Measurements from ENCODE around the gene XYLT1.

The XYLT1 gene

GRCh38 chr16:17454162-17454730 is 16.5 kb downstream of the XYLT1 start:
- H4K20me1 ChIP-seq (ENCODE audit: insufficient read depth, low read length, poor library complexity, severe bottlenecking) = peaks cover 85% of the 10 kb centered on the region
- TF ChIP-seq CTCF (conservative IDR thresholded peaks at IDR 0.05; ENCODE audit: low read length) = no peak
- TF ChIP-seq EZH2phosphoT487 (IDR thresholded peaks at IDR 0.05; ENCODE audit: borderline replicate concordance) = no peak

GRCh38 chr16:17453364-17454038 is 17.3 kb downstream of the XYLT1 start:
- no peaks in the 10 kb centered on the region for H3F3A ChIP-seq (ENCODE audit: low read depth)
- H3K36me3 ChIP-seq (ENCODE audit: insufficient read depth, low read length) = peaks cover 79% of the 10 kb centered on the region
- no peaks in the 10 kb centered on the region for H3K9me3 ChIP-seq (ENCODE audit: insufficient read depth, low read depth, low read length)
- H3K4me3 ChIP-seq (ENCODE audit: low read length, poor library complexity, severe bottlenecking) = no peak overlapping the region
- H3K79me2 ChIP-seq (ENCODE audit: insufficient read depth, low read length) = peaks cover 100% of the 10 kb centered on the region
- no peak for TF ChIP-seq CTCF (conservative IDR thresholded peaks at IDR 0.05; ENCODE audit: low read length)
- TF ChIP-seq EZH2phosphoT487 (IDR thresholded peaks at IDR 0.05; ENCODE audit: borderline replicate concordance) = no peak
- peaks cover 92% of the 10 kb centered on the region for H4K20me1 ChIP-seq (ENCODE audit: insufficient read depth, low read length, poor library complexity, severe bottlenecking)
- H3K27me3 ChIP-seq (ENCODE audit: insufficient read depth, low read length, poor library complexity, severe bottlenecking) = no peaks in the 10 kb centered on the region
- no peak overlapping the region for H3K4me2 ChIP-seq (ENCODE audit: low read depth, low read length, poor library complexity, severe bottlenecking)
- H3K9me2 ChIP-seq (replicated peaks; ENCODE audit: low read depth, low read length) = no peaks in the 10 kb centered on the region
- H3K4me1 ChIP-seq (ENCODE audit: insufficient read depth, low read length, poor library complexity, severe bottlenecking) = peaks cover 41% of the 10 kb centered on the region
- no peak overlapping the region for H3K9ac ChIP-seq (ENCODE audit: low read depth, low read length, poor library complexity, severe bottlenecking)
- H2AFZ ChIP-seq (ENCODE audit: low read length) = no peak overlapping the region

More at GRCh38 chr16:17454162-17454730, 16.5 kb downstream of the XYLT1 start:
- H3K27me3 ChIP-seq (ENCODE audit: insufficient read depth, low read length, poor library complexity, severe bottlenecking) = no peaks in the 10 kb centered on the region
- H2AFZ ChIP-seq (ENCODE audit: low read length) = no peak overlapping the region
- no peaks in the 10 kb centered on the region for H3K9me2 ChIP-seq (replicated peaks; ENCODE audit: low read depth, low read length)
- H3K4me2 ChIP-seq (ENCODE audit: low read depth, low read length, poor library complexity, severe bottlenecking) = no peak overlapping the region
- H3K36me3 ChIP-seq (ENCODE audit: insufficient read depth, low read length) = peaks cover 79% of the 10 kb centered on the region
- no peaks in the 10 kb centered on the region for H3K9me3 ChIP-seq (ENCODE audit: insufficient read depth, low read depth, low read length)
- peaks cover 40% of the 10 kb centered on the region for H3K4me1 ChIP-seq (ENCODE audit: insufficient read depth, low read length, poor library complexity, severe bottlenecking)
- no peak overlapping the region for H3K9ac ChIP-seq (ENCODE audit: low read depth, low read length, poor library complexity, severe bottlenecking)
- no peak overlapping the region for H3K4me3 ChIP-seq (ENCODE audit: low read length, poor library complexity, severe bottlenecking)
- peaks cover 100% of the 10 kb centered on the region for H3K79me2 ChIP-seq (ENCODE audit: insufficient read depth, low read length)
- no peaks in the 10 kb centered on the region for H3F3A ChIP-seq (ENCODE audit: low read depth)

DNA sequence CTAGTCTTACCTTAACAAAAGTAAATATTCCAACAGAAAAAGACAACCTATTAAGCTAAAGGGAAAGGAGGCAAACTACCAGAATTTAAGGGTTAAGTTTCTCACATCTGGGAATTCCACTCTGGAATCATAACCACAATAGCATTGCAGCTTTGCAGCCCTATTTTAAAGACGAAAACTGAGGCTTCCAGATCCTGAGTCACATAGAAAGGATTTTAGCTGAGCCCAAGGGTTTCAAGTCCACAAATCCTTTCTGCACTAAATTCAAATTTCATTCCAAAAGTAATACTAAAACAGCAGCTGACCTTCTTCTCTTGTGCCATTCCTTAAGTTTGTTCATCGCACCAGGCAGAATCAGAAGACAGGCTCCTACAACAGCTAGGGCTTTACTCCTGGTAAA is 17.8 kb downstream of the XYLT1 start:
- no peaks in the 10 kb centered on the region for H3F3A ChIP-seq (ENCODE audit: low read depth)
- H3K4me1 ChIP-seq (ENCODE audit: insufficient read depth, low read length, poor library complexity, severe bottlenecking) = peaks cover 35% of the 10 kb centered on the region
- H2AFZ ChIP-seq (ENCODE audit: low read length) = no peak overlapping the region
- H3K4me2 ChIP-seq (ENCODE audit: low read depth, low read length, poor library complexity, severe bottlenecking) = peak overlapping the region; percentile 15
- H3K27me3 ChIP-seq (ENCODE audit: insufficient read depth, low read length, poor library complexity, severe bottlenecking) = no peaks in the 10 kb centered on the region
- peaks cover 100% of the 10 kb centered on the region for H3K79me2 ChIP-seq (ENCODE audit: insufficient read depth, low read length)
- no peak overlapping the region for H3K9ac ChIP-seq (ENCODE audit: low read depth, low read length, poor library complexity, severe bottlenecking)
- H3K9me2 ChIP-seq (replicated peaks; ENCODE audit: low read depth, low read length) = no peaks in the 10 kb centered on the region
- TF ChIP-seq CTCF (conservative IDR thresholded peaks at IDR 0.05; ENCODE audit: low read length) (no peak), EZH2phosphoT487 (IDR thresholded peaks at IDR 0.05; ENCODE audit: borderline replicate concordance) (no peak)
- peaks cover 94% of the 10 kb centered on the region for H4K20me1 ChIP-seq (ENCODE audit: insufficient read depth, low read length, poor library complexity, severe bottlenecking)
- no peak overlapping the region for H3K4me3 ChIP-seq (ENCODE audit: low read length, poor library complexity, severe bottlenecking)
- H3K9me3 ChIP-seq (ENCODE audit: insufficient read depth, low read depth, low read length) = no peaks in the 10 kb centered on the region
- peaks cover 77% of the 10 kb centered on the region for H3K36me3 ChIP-seq (ENCODE audit: insufficient read depth, low read length)

Measured in Loucy (cell line).